HG02938 (cell line): Measurements from ENCODE around the gene NBPF1.
"Not testable (repeated sequence)": the region's sequence is repeated elsewhere in the genome, so short reads cannot be mapped to it uniquely, and the experiment has no call there.

Experiments used
- ATAC-seq: cut with Tn5 transposase; IDR thresholded peaks from one replicate; pipeline ENCODE4 v1.9.1; 2021; ENCODE audit warnings: mild to moderate bottlenecking, moderate library complexity; ENCODE audit not compliant: unreplicated experiment

The NBPF1 gene

GRCh38 chr1:16623812-16624719 is 10.7 kb upstream of the NBPF1 start:
- not testable (repeated sequence) for ATAC-seq

GRCh38 chr1:16623337-16623736 is 10.0 kb upstream of the NBPF1 start:
- ATAC-seq: not testable (repeated sequence)

GRCh38 chr1:16621681-16622315 is 8.4 kb upstream of the NBPF1 start:
- not testable (repeated sequence) for ATAC-seq

- ATAC-seq: no peak
Measured at GRCh38 chr1:16621300-16621658, 7.9 kb upstream of the NBPF1 start.

GRCh38 chr1:16619803-16620501 is 6.6 kb upstream of the NBPF1 start:
- not testable (repeated sequence) for ATAC-seq

GRCh38 chr1:16618719-16619118 is 5.4 kb upstream of the NBPF1 start:
- no peak for ATAC-seq

GRCh38 chr1:16617778-16618580 is 4.6 kb upstream of the NBPF1 start:
- ATAC-seq: no peak

- no peak for ATAC-seq
Measured at GRCh38 chr1:16617114-16617631, 3.8 kb upstream of the NBPF1 start.

- ATAC-seq: no peak
Measured at GRCh38 chr1:16615253-16616252, 2.2 kb upstream of the NBPF1 start.

- no peak for ATAC-seq
Measured at GRCh38 chr1:16614361-16615252, 1.2 kb upstream of the NBPF1 start.

GRCh38 chr1:16612332-16613172 is 812 bp downstream of the NBPF1 start:
- ATAC-seq: no peak

- not testable (repeated sequence) for ATAC-seq
Measured at GRCh38 chr1:16611981-16612331, 1.4 kb downstream of the NBPF1 start.

GRCh38 chr1:16611164-16611563 is 2.2 kb downstream of the NBPF1 start:
- not testable (repeated sequence) for ATAC-seq

- ATAC-seq: not testable (repeated sequence)
Measured at GRCh38 chr1:16610553-16610952, 2.8 kb downstream of the NBPF1 start.

GRCh38 chr1:16609761-16610160 is 3.6 kb downstream of the NBPF1 start:
- ATAC-seq: not testable (repeated sequence)

GRCh38 chr1:16608838-16609560 is 4.4 kb downstream of the NBPF1 start:
- no peak for ATAC-seq
